AG10803 (cell line): ENCODE measurements around the gene SHC3.

Experiments
- DNase-seq: peaks from one replicate; pipeline ENCODE4 v3.0.0; 2010; ENCODE audit warnings: low read depth
- H3K4me3 ChIP-seq: 2 replicates; pipeline ENCODE4 v1.5.1; 2011; ENCODE audit warnings: mild to moderate bottlenecking, low read length, control low read depth
- TF ChIP-seq, protein P1 (sequence below): conservative IDR thresholded peaks from 2 replicates; pipeline ENCODE4 v1.5.1; 2011; ENCODE audit warnings: mild to moderate bottlenecking, low read length, control low read depth, inconsistent platforms

The SHC3 gene

DNA sequence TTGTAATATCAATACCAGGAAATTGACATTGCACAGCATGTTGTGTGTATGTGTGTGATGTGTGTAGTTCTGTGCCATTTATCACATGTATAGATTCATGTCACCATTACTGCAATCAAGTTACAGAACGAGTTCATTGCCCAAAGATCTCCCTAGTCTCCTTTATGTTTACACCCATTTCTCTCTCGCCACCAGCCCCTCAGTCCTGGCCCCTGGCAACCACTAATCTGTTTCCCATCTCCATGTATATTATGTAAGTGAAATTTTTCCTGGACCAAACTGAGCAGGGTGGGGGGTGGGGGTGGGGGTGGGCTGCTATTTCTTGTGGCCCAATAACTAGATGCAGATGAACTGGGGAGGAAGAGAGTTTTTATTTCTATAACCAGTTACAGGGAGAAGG is 198.8 kb downstream of the SHC3 start:
- DNase-seq = no peak
- TF ChIP-seq, protein P1, sequence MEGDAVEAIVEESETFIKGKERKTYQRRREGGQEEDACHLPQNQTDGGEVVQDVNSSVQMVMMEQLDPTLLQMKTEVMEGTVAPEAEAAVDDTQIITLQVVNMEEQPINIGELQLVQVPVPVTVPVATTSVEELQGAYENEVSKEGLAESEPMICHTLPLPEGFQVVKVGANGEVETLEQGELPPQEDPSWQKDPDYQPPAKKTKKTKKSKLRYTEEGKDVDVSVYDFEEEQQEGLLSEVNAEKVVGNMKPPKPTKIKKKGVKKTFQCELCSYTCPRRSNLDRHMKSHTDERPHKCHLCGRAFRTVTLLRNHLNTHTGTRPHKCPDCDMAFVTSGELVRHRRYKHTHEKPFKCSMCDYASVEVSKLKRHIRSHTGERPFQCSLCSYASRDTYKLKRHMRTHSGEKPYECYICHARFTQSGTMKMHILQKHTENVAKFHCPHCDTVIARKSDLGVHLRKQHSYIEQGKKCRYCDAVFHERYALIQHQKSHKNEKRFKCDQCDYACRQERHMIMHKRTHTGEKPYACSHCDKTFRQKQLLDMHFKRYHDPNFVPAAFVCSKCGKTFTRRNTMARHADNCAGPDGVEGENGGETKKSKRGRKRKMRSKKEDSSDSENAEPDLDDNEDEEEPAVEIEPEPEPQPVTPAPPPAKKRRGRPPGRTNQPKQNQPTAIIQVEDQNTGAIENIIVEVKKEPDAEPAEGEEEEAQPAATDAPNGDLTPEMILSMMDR = no peak
- H3K4me3 ChIP-seq = no peak overlapping the region

DNA sequence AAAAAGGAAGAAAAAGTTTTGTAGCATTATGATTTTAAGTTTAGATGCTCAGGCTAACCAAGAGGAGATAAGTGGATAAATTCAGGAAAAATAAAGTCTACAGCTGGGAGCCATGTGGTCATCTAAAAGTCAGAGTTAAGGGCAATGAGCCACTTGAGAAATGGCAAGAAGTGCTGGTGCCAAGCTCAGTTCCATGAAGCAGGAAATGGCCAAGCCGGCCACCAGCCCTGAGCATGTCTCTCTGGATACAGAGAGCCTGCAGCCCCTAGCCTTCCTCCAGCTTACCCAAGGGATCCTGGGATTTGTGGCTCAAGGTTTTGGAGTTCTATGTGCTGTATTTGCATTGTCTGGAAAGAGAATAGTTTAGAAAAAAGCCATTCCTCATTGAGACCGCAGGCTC is 199.6 kb downstream of the SHC3 start:
- TF ChIP-seq, protein P1 = no peak
- H3K4me3 ChIP-seq = no peak overlapping the region
- peak; percentile 59 for DNase-seq

DNA sequence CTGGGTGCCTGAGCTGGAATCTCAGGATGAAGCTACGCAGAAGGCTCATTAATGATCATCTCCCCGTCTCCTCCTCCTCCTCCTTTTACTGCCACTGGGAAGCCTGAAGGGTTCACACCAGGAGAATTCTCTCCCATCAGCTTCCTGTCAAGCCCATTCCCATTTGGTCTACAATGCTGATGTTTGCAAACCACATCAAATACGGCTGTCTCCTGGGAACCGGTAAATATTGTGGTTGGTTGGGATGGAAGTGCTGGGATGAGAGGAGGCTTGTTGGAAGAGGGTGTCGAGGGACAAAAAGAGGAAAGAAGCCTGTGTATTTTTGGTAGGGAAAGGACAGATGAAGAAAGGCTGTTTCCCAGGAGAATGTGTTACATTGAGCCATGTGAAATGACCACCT is 200.6 kb downstream of the SHC3 start:
- no peak for DNase-seq
- no peak overlapping the region for H3K4me3 ChIP-seq
- TF ChIP-seq, protein P1 = no peak

DNA sequence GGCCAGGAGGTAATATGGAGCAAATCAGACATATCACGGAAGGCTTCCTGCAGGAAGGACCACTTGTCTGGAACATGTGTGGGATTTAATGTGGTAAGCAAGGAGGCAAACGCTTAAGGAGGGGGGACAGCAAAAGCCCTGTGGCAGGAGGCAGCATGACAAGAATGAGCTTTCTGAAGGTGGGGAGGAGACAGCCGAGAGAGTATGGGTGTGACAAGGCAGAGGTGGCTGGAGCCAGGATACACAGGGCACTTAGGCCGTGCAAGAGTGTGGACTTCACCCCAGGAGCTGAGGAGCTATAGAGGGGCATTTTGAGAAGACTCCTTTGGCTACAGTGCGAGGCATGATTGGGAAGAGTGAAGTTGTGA is 201.7 kb downstream of the SHC3 start:
- H3K4me3 ChIP-seq = no peak overlapping the region
- TF ChIP-seq, protein P1 = no peak
- no peak for DNase-seq

DNA sequence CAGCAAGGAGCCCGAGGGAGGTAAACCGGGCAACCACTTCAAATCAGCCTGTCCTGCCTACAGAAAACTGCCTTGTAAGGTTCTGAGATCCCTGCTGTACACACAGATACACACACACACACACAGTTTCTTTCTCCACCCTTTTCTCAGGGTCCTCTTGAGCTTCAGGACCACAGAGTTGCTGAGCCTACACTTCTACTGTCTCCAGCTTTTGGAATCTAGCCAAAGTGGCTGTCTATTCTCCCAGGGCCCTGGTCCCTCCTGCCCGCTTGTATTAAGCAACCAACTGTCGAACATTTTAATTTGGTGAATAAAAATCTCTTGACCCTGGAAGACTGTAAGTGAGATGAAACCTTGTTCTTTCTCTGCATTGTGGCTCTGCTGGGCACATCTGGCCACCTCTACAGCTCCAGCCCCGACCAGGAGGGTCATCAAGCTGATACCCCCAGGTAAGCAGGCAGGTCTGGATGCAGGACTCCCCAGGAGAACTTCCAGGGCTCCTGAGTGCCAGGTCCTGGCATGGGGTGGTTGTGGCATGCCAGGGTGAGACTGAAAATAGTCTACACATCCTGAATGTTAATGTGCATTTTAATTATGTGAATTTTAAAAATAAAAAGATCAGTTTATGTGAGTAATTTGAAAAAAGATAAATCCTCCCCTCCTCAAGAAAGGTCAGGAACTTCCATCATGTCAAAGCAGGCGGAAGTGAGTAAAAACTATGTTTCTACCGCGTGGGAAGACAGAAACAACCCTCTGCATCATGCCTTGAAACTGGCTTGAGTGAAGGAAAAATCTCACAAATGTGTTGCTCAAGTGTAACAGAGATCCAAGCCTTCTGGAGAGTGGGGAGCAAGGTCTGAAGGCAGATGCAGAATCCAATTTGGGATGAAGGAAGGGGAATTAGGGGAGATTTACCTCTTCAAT is 202.4 kb downstream of the SHC3 start:
- TF ChIP-seq, protein P1 = no peak
- no peak overlapping the region for H3K4me3 ChIP-seq
- no peak for DNase-seq

DNA sequence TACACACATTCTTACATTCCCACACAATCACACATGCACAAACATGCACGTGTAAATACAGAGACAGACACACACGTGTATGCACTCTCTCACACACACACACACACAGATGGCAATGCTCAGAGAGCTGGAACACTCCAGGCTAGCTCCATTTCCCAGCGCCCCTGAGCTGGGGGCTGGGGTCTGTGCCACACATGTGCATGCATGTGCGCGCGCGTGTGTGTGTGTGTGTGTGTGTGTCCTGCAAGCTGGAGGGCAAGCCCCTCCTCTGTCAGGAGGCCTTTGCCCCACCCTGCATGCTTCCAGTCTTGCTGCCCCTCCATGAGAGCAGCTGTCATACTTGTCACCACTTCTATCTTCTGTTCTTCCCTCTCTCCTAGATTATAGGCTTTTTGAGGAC is 204.0 kb downstream of the SHC3 start:
- no peak for DNase-seq
- TF ChIP-seq, protein P1 = no peak
- no peak overlapping the region for H3K4me3 ChIP-seq

DNA sequence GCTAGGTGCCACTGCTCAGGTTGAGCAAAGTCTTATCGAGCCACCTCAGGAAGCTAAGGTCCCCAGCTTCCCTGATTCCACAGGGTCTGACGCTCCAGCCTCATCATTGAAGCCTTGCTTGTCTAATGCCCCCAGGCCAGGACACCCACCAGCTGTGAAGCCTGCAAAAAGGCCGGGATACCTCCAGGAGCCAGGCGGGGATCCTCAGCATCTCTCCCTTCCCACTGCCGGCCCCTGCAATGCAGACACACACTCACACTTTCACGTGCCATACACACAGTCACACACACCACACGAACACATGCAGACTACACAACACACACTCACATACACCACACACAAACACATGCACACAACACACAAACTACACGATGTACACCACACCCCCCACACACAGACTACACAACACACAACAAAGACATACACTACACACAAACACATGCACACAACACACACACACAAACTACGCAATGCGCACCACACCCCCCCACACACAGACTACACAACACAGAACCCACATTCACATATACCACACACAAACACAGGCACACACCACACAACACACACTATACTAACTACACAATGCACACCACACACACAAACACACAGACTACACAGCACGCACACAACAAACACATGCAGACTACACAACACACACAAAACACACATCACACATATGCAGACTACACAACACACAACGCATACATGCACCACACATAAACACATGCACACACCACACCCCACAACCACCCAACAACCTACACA is 205.2 kb downstream of the SHC3 start:
- TF ChIP-seq, protein P1 = no peak
- no peak for DNase-seq
- no peak overlapping the region for H3K4me3 ChIP-seq
